Measurements from ENCODE around the gene TMC8.
"Not testable (repeated sequence)": the region's sequence is repeated elsewhere in the genome, so short reads cannot be mapped to it uniquely, and the experiment has no call there.

Gene TMC8

GRCh38 chr17:78111016-78111726 is 19.4 kb upstream of the TMC8 start:
- DNase-seq: no peak

DNA sequence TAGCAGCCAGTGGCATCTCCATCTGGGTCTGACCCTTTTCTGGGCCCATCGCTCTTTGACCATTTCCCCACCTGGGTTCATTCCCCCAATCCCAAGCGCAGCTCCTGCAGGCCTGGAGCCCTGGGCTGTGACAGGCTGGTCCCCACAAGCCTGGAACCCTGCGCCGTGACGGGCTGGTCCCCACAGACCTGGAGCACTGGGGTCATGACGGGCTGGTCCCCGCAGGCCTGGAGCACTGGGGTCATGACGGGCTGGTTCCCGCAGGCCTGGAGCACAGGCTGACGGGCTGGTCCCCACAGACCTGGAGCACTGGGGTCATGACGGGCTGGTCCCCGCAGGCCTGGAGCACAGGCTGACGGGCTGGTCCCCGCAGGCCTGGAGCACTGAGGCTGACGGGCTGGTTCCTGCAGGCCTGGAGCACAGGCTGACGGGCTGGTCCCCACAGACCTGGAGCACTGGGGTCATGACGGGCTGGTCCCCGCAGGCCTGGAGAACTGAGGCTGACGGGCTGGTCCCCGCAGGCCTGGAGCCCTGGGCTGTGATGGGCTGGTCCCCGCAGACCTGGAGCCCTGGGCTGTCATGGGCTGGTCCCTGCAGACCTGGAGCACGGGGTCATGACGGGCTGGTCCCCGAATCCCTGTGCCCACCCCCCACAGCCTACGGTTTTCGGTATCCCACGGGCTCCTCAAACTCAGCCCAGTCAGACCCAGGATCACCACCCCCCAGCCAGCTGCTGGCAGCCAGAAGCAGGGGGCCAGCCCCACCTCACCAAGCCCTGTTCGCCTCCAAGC is 18.6 kb upstream of the TMC8 start:
- DNase-seq: no peak

DNA sequence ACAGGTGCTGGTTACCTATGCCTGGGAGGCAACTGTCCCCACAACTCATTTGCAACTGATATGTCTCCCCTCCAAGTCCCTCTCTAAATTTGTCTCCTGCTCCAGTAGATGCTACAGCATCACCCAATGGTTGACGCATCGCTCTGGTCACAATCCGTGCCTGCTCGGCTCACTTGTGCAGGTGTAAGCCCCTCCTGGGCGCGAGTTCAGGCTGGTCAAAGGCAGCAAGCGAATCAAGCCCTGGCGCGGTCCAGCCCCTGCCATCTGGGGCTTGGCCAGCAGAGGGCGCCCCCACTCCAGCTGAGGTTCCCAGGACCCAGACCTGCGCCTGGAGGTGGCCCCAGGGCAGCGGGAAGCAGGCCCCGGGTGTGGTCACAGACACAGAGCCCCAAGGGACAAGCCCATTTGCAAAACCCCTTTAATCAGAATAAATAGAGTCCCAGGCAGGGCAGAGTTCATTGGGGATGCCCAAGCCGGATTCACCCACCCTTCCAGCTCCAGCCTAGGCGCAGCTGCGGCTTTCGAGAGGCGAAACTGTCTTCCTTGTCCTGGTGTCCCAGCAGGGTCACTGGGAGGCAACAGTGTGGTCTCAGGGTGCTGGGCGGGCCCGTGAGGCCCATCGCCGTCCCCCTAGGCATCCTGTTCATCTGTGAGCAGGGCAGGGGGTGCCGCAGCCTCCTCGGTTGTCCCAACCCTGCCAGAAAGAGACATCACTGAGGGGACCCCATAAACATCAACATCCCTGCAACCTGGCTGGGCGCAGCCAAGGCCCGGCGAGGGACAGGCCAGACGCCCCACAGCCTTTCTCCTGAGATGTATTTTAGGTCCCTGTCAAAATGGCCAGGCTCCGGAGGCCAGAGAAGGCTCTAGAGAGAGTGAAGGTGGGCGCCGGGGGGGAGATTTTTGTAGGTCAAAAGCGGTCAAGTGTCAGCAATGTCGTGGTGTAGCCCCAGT is 17.8 kb upstream of the TMC8 start:
- DNase-seq: no peak

DNA sequence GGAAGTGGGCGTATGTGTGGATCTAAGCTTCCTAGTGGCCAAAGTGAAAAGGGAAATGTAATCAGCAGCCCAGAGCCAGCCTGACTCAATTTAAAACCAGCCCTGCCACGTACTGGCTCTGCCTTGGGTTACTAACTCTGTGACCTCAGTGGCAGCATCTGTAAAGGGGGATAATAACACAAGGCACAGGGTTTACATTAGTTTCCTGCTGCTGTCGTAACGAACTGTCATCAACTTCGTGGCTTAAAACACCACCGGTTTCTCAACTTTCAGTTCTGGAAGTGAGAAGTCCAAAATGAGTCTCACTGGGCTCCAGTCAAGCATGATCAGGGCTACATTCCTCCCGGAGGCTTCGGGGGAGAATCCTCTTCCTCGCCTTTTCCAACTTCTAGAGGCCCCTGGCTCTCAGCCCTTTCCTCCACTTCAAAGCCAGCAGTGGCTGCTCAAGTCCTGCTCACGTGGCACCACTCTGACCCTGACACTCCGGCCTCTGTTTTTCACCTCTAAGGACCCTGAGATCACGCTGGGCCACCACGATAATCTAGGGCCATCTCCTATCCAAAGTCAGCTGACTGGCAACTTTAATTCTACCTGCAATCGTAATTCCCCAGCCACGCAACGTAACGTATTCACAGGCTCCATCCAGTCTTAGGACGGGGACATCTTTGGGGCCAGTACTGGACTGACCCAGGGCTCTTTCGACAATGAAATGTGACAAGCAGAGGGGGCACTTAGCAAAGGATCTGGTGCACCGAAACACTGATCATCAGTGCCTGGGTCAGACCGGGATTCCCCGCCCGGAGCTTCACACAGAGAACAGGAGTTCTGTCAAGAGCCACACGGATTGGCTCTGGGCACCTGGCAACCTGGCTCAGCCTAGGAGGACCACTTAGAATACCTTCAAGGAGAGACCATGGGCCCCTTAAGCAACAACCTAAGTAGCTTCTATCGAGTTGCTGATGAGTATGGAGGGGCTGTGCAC is 16.5 kb upstream of the TMC8 start:
- no peak for DNase-seq

GRCh38 chr17:78114831-78115723 is 15.5 kb upstream of the TMC8 start:
- DNase-seq: no peak

GRCh38 chr17:78115803-78116202 is 14.8 kb upstream of the TMC8 start:
- DNase-seq: not testable (repeated sequence)

DNA sequence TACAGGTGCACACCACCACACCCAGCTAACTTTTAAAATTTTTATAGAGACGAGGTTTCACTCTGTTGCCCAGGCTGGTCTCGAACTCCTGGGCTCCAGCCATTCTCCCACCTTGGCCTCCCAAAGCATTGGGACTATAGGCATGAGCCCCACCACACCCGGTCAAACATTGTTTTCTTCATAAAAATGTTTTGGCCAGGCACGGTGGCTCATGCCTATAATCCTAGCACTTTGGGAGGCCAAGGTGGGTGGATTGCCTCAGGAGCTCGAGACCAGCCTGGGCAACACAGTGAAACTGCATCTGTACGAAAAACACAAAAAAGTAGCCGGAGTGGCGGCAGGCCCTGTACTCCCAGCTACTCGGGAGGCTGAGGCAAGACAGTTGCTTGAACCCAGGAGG is 14.2 kb upstream of the TMC8 start:
- no peak for DNase-seq

GRCh38 chr17:78117027-78117981 is 13.3 kb upstream of the TMC8 start:
- DNase-seq: peak; percentile 19

GRCh38 chr17:78118801-78119241 is 11.8 kb upstream of the TMC8 start:
- no peak for DNase-seq

GRCh38 chr17:78120537-78120936 is 10.0 kb upstream of the TMC8 start:
- no peak for DNase-seq

DNA sequence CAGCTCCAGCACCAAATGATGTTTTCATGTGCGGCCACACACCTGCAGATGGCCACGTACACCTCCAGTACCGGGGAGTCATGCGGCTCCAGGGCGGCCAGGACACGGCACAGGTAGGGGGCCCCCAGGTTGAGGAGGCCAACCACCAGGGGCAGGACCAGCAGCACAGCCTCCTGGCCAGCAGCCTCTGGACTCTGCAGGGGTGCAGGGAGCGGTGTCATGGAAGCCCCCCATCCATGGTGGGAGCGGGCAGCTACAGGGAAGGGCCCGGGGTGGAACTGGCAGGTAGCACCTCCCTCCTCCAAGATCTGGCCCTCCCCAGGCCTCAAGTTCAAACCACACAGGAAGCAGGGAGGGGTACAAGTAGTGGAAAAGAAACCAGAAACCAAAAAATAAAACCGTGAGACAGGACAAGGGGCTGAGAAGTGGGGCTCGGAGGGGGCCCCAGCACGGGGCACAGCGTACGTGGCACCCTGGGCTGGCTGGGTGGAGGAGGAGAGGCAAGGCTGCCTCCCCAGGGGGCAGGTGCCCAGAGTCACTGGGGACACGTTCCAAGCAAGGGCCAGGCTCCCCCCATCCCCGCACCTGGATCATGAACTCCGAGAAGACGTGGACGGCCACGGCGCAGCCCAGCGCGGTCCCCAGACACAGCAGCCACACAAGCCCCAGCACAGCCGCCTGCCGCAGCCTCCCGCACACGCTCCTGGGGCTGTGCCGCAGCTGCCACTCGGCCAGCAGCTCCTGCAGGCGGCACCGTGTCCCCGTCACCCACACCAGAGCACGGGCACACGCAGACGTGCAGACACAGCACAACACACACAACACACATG is 9.4 kb upstream of the TMC8 start:
- no peak for DNase-seq

- no peak for DNase-seq
Observed at GRCh38 chr17:78121801-78122215, 8.8 kb upstream of the TMC8 start.

DNA sequence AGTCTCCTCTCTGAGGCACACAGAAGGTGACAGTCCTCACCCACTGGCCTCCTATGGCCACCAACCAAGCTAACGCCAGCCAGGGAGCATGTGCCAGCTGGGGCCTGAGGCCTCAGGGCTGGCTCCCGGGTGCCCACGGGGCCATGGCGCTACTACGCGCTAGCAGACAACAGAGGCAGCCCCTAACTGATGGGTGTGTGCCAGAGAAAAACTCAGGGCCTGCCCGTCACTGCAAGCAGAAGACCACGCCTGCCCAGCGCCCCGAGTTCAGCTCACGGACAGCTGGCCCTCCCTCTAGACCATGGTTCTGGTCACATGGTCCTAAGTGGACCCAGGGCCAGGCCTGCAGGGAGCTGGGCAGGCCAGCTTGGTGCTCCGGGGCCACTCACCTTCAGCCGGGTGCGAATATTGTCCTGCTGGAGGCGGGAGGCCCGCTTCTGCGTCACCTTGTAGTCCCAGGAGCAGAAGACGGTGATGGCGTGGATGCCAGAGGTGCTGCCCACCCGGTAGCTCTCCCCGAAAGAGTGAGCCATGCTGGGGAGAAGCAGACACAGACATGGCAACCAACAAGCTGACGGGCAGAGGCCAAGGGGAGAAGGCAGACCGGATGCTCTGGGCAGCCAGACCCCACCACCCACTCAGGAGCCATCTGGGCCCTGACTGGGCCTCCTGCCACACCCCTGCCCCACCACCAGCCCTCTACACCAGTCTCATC is 8.2 kb upstream of the TMC8 start:
- no peak for DNase-seq

DNA sequence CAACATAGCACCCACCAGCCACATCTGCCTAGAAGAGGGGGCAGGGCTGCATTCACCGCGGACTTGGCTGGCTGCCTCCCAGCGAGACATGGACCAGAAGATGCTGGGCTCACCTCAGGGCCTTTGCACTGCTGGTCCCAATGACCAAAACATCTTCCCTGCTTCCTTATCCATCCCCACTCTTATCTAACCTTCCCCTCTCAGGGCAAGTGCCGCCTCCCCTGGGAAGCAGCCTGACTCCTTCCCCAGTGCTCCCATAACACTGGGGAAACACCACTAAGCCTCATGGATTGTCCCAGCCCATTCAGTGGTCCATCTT is 7.7 kb upstream of the TMC8 start:
- no peak for DNase-seq

- DNase-seq: no peak
Observed at GRCh38 chr17:78123258-78123929, 7.2 kb upstream of the TMC8 start.

DNA sequence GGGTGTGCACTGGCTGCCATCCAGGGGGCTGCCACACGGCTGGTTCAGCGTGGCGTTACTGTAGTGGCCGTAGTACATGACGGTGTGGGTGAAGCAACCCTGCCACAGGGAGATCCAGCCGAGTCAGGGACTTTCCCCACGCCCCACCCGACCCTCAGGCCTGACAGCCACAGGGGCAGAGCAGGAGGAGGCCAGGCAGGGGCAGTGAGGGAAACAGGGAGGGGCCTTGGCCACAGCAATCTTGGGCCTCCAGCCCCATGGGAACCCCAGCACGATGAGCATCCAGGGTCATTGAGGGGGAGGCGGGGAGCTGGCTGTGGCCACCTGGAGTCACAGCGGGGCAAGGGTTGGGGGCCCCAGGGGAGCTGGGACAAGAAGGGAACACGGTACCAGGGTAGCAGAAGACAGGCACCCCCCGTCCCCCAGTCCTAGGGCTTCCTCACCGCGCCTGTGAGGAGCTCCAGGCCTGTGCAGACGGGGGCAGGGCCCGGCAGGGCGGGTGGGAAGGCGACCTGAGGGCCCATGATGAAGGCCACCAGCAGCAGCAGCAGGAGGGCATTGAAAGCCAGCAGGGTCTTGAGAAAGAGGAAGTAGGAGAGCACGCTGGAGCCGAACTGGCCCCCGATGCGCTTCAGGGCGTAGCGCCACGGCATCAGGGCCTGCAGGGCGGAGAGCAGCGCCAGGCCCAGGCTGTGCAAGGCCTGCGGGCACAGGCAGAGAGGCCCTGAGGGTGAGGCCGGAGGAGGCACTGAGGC is 6.3 kb upstream of the TMC8 start:
- DNase-seq: no peak

DNA sequence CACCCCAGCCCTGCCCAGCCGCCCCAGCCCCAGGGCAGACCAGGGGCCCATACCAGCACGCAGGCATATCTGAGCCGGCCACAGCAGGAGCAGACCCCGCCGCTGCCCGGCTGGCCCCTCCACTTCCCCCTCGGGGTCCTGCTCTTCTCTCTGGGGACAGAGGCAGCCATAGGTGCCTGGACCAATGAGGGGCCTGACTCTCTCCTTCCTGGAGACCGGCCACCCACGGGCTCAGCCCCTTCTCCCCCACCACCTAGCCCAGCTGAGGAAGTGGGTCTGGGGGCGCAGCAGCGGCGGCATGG is 5.8 kb upstream of the TMC8 start:
- DNase-seq: no peak

Measured in DMS 273 treated with DMSO at 0.1 percent for 48 hours (cell line).